Astrocyte (in vitro differentiated cells and primary cell): ENCODE data around the gene NMB.

ENCODE experiments used
- CTCF ChIP-seq: IDR thresholded peaks from 2 replicates; pipeline ENCODE4 v1.5.1; 2011; ENCODE audit warnings: low read depth, mild to moderate bottlenecking, inconsistent platforms, low read length, moderate library complexity; ENCODE audit not compliant: insufficient read depth
- EZH2 ChIP-seq: IDR thresholded peaks from 2 replicates; pipeline ENCODE4 v1.6.1; 2012; ENCODE audit warnings: mild to moderate bottlenecking, low read length, inconsistent platforms; ENCODE audit not compliant: insufficient read depth

GRCh38 chr15:84684092-84684491 is 26.1 kb upstream of the NMB start:
- TF ChIP-seq CTCF (no peak), EZH2 (no peak)
